DMS114 treated with DMSO at 0.1 percent for 48 hours (cell line): ENCODE measurements around the gene DXO.
A peak's percentile ranks its signal among the peaks of the same experiment; 100 is the strongest.
"Not testable (repeated sequence)": the region's sequence is repeated elsewhere in the genome, so short reads cannot be mapped to it uniquely, and the experiment has no call there.

Experiments
- DNase-seq: peaks from one replicate; lab custom pipeline; 2025; ENCODE audit not compliant: unreplicated experiment; lab: John Stamatoyannopoulos, UW

DXO gene

GRCh38 chr6:31971993-31972708 is at the start of gene DXO:
Gene DXO, minus strand, starts transcription at chr6:31972138. Its CDS starts 463 bp downstream, at chr6:31971675.
- peak; percentile 96 for DNase-seq

GRCh38 chr6:32014547-32014946 is 42.6 kb upstream of the DXO start, which contains the start of gene C4B:
Gene C4B, plus strand, starts transcription at chr6:32014795. Its CDS starts 51 bp downstream, at chr6:32014846.
- not testable (repeated sequence) for DNase-seq

DNA sequence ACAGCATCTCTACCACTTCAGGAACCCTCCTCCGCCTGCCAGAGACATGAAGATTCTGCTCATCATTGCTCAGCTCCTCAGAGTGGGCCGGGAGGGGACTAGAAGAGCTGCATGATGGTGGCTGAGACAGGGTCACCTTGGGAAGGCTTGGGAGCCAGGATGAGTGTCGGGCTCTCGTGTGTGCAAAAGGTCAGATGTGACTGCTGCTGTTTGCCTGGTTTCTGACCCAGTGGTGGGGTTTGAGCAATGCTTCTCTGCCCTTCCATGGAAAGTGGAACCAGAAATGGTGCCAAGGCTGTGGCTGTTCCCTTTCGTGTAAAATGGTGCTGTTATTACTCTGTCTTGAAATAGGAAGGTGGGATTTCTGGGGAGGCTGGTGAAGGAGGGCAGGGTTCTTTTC is 41.8 kb upstream of the DXO start:
- DNase-seq, result not testable (repeated sequence)

DNA sequence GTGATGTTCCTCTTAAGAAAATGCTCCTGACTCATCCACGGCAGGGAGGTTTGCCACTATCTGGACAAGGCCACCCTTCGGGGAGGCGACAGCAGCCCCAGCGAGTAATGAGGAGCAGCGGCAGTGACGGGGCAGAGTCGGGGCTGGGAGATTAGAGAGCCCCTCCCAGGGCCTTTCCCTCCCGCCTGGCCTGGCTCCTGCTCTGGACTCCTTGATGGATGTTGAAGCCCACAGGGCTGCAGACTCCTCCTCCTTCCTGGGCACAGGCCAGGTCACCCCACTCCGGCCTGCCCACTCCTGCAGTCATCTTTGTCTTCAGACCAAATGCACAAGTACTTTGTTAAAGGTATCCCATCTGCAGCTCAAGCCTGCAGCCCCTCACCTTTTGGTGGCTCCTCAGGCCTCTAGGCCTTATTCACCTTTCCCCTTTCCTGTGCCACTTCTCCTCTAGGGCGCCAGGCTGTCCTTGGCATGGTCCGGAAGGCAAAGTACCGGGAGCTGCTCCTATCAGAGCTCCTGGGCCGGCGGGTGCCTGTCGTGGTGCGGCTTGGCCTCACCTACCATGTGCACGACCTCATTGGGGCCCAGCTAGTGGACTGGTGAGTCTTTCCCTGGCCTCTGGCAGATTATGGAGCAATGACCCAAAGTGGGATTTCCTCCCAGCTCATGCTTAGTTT is 41.1 kb upstream of the DXO start:
- not testable (repeated sequence) for DNase-seq

DNA sequence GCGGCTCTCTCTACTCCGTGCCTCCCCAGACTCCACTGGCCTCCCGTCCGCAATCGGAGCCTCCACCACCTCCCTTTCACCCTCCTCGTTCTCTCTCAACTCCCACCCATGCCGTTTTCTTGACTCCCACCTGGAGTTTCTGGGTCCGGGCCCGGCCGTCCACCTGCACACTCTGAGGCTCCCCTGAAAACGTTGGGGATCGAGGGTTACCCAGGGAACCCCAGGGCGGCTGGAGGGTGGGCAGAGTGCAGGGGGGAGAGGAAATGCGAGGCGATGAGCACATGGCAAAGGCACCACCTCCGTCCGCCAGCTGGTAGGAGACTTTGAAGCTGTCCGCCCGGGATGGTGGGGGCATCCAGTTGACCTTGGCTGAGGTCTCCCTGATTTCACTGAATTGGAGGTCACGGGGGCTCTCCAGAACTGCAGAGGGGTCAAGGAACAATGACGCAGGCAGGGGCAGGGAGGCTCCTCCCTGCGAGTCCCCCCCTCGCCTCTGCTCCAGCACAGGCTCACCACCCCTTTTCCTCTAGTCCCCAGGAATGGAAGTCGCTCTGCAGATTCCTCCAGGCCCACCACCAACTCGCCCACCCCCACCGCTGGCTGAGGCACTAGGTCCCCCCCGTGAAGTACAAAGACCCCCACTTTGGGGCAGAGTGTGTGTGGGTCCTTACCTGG is 39.1 kb upstream of the DXO start:
- DNase-seq, result not testable (repeated sequence)

GRCh38 chr6:32009537-32009936 is 37.6 kb upstream of the DXO start:
- not testable (repeated sequence) for DNase-seq

DNA sequence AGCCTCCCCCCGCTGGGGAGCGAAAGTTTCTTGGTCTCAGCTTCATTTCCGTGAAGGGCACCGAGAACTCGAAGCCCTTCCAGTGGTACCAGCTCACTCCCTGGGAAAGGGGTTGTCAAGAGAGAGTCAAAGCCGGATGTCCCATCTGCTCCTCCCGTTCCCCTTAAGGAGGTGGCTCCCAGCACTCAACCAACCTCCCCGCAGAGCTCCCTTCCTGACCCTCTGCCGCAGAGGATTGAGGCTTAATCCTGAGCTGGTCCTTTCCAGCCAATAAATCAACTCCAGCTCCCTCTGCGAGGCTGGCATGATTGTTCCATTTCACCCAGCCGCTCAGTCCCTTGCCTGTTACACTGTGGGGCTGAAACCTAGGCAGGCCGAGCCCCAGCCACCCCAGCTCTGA is 36.7 kb upstream of the DXO start:
- DNase-seq, result not testable (repeated sequence)

- not testable (repeated sequence) for DNase-seq
These were observed 36.1 kb upstream of the DXO start for GRCh38 chr6:32008037-32008436.

GRCh38 chr6:32007086-32007485 is 35.1 kb upstream of the DXO start:
- not testable (repeated sequence) for DNase-seq

DNA sequence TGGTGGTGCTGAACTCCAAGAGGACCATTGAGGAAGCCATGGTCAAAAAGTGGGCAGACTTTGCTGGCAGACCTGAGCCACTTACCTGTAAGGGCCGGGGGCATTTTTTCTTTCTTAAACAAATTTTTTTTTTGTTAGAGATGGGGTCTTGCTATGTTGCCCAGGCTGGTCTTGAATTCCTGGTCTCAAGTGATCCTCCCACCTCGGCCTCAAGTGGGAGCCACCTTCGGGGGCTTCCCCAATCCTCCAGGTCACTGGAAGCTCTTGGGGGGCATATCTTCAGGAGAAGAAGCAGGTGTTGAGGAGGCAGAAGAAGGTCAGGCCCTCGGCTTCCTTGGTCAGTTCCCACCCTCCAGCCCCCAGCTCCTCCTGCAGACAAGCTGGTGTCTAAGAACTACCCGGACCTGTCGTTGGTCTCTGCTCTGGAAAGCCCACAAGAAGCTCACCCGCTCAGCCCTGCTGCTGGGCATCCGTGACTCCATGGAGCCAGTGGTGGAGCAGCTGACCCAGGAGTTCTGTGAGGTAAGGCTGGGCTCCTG is 34.1 kb upstream of the DXO start:
- not testable (repeated sequence) for DNase-seq

- not testable (repeated sequence) for DNase-seq
These were observed 33.6 kb upstream of the DXO start for GRCh38 chr6:32005538-32005880.

- DNase-seq, result not testable (repeated sequence)
These were observed 33.1 kb upstream of the DXO start for GRCh38 chr6:32004864-32005537.

DNA sequence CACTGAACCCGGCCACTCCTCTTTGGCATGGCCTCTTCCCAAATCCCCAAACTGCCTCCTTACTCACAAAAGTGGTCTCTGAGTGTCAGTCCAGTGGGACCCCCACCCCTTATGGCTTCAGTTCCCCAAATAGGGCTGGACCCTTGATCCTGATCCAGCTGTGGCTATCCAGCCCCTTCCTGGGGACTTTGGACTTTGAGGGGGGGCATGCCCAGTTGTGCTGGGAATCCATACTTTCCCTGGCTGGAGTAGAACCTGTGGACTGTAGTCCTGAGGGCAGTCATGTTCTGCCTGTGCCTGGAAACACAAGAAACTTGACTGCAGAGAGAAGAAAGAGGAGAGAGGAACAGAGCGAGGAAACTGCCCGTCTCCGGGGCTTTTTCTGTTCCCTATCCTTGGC is 32.5 kb upstream of the DXO start:
- DNase-seq, result not testable (repeated sequence)

DNA sequence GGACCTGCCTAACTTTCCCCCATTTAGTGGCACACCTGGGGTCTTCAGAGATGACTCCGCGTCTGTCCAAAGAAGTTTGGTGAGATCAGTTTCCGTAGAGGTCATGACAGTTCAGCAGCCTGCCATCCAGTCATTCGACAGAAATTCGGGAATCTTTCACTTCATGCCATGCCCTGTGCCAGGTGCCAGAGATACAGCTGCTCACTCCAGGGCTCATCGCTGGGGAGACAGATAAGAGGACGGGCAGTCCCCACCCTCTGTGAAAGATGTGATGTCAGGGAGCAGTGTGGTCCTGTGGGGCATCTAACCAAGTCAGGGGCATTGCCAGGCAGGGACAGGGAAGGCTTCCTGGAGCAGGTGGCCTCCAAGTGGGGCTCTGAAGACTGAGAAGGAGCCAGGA is 31.4 kb upstream of the DXO start:
- DNase-seq, result not testable (repeated sequence)

GRCh38 chr6:32002546-32003268 is 30.8 kb upstream of the DXO start:
- DNase-seq, result not testable (repeated sequence)

DNA sequence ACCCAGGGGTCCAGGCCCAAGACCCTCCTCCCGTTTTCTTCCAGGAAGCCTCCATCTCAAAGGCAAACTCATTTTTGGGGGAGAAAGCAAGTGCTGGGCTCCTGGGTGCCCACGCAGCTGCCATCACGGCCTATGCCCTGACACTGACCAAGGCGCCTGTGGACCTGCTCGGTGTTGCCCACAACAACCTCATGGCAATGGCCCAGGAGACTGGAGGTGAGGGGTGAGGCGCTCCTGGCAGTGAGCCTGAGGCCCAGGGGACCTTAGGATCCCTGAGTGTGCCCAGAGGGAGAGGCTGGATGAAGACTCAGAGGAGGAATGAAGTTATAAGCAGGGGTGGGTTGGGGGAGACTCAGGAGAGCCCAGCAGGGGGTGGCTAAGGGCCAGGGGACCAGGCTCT is 24.4 kb upstream of the DXO start:
- DNase-seq, result not testable (repeated sequence)

- not testable (repeated sequence) for DNase-seq
These were observed 22.5 kb upstream of the DXO start for GRCh38 chr6:31994421-31994820.

DNA sequence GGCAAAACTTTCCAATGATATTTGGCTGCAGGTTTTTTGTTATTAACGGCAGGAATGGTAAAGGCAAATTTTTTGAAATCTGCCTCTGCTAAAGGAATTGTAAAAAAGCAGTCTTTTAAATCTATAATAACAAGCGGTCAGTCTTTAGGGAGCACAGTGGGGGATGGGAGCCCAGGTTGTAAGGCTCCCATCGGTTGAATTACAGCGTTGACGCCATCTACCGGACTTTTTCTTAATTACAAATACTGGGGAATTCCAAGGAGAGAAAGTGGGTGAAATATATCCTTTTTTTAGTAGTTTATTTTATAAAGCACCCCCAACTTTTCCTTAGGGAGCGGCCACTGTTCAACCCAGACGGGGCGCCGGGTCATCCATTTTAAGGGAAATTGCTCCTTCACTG is 17.4 kb upstream of the DXO start:
- DNase-seq, result not testable (repeated sequence)

GRCh38 chr6:31981744-31982143 is 9.8 kb upstream of the DXO start, which contains the start of gene C4A:
Gene C4A, plus strand, starts transcription at chr6:31982057. Its CDS starts 51 bp downstream, at chr6:31982108.
- DNase-seq, result not testable (repeated sequence)

GRCh38 chr6:31980998-31981397 is 9.1 kb upstream of the DXO start:
- not testable (repeated sequence) for DNase-seq
